Epithelial cell of prostate (primary cell): Measurements from ENCODE around the gene MYCN.

Experiments used
- DNase-seq: peaks from one replicate; pipeline ENCODE4 v3.0.0-alpha.2; 2011; ENCODE audit warnings: low read depth, low spot score
- H3K27ac ChIP-seq: fragments of 450-650 bp; 2 replicates; pipeline ENCODE4 v1.5.1; 2017; ENCODE audit warnings: mild to moderate bottlenecking

Gene MYCN

GRCh38 chr2:15973481-15974401, 33.4 kb downstream of the MYCN start:
- no peak for DNase-seq
- no peak overlapping the region for H3K27ac ChIP-seq

GRCh38 chr2:15974565-15975260, 34.4 kb downstream of the MYCN start:
- DNase-seq = no peak
- H3K27ac ChIP-seq = no peak overlapping the region

GRCh38 chr2:15975261-15975600, 34.9 kb downstream of the MYCN start:
- DNase-seq = no peak
- H3K27ac ChIP-seq = peak overlapping the region; percentile 39

- H3K27ac ChIP-seq = peak overlapping the region; percentile 39
- no peak for DNase-seq
Measured at GRCh38 chr2:15975676-15976075, 35.3 kb downstream of the MYCN start.

GRCh38 chr2:15976354-15976753, 36.0 kb downstream of the MYCN start:
- DNase-seq = no peak
- H3K27ac ChIP-seq = peak overlapping the region; percentile 39

GRCh38 chr2:15979051-15979758, 38.9 kb downstream of the MYCN start:
- no peak overlapping the region for H3K27ac ChIP-seq
- DNase-seq = no peak

GRCh38 chr2:15979759-15980604, 39.6 kb downstream of the MYCN start:
- no peak overlapping the region for H3K27ac ChIP-seq
- DNase-seq = no peak

- no peak overlapping the region for H3K27ac ChIP-seq
- DNase-seq = no peak
Measured at GRCh38 chr2:15980605-15981098, 40.3 kb downstream of the MYCN start.

- H3K27ac ChIP-seq = no peak overlapping the region
- DNase-seq = no peak
Measured at GRCh38 chr2:15981646-15982045, 41.3 kb downstream of the MYCN start.

- H3K27ac ChIP-seq = no peak overlapping the region
- no peak for DNase-seq
Measured at GRCh38 chr2:15982285-15983044, 42.1 kb downstream of the MYCN start.

GRCh38 chr2:15983496-15983895, 43.1 kb downstream of the MYCN start:
- H3K27ac ChIP-seq = no peak overlapping the region
- no peak for DNase-seq

- no peak for DNase-seq
- no peak overlapping the region for H3K27ac ChIP-seq
Measured at GRCh38 chr2:15984368-15985255, 44.3 kb downstream of the MYCN start.

GRCh38 chr2:15985531-15985930, 45.2 kb downstream of the MYCN start:
- no peak overlapping the region for H3K27ac ChIP-seq
- DNase-seq = no peak

- no peak overlapping the region for H3K27ac ChIP-seq
- no peak for DNase-seq
Measured at GRCh38 chr2:15986068-15986560, 45.8 kb downstream of the MYCN start.

GRCh38 chr2:15986644-15987043, 46.3 kb downstream of the MYCN start:
- no peak for DNase-seq
- H3K27ac ChIP-seq = no peak overlapping the region

- H3K27ac ChIP-seq = no peak overlapping the region
- DNase-seq = no peak
Measured at GRCh38 chr2:15988733-15989132, 48.4 kb downstream of the MYCN start.

GRCh38 chr2:15989559-15989958, 49.2 kb downstream of the MYCN start:
- peak; percentile 2 for DNase-seq
- H3K27ac ChIP-seq = no peak overlapping the region
